Neural cell (in vitro differentiated cells): Measurements from ENCODE around the gene KCNMB2. TPM values are rescaled to one million over a fixed set of nuclear protein-coding genes. Genes with fewer than 3 reads are reported as not detected.

ENCODE experiments used
- H2AFZ ChIP-seq: fragments of 200-600, 300-800 bp; sonication (generic), shearing (Covaris generic); 2 replicates; pipeline ENCODE4 v1.6.0; 2014; ENCODE audit warnings: low read depth, mild to moderate bottlenecking, antibody characterized with exemption, low read length, moderate library complexity
- H3F3A ChIP-seq: fragments of 200-600 bp; shearing (Covaris generic); 2 replicates; pipeline ENCODE4 v1.6.1; 2016; ENCODE audit warnings: mild to moderate bottlenecking, moderate library complexity, mixed read lengths, antibody characterized with exemption, low read length; ENCODE audit not compliant: insufficient read depth, poor library complexity, severe bottlenecking
- H3K27ac ChIP-seq: fragments of 200-600, 300-800 bp; sonication (generic), shearing (Covaris generic); 2 replicates; pipeline ENCODE4 v1.5.1; 2014; ENCODE audit warnings: mild to moderate bottlenecking, low read length, moderate library complexity
- H3K27me3 ChIP-seq: fragments of 300-800, 200-600 bp; sonication (generic), shearing (Covaris generic); 2 replicates; pipeline ENCODE4 v1.6.0; 2014; ENCODE audit warnings: mild to moderate bottlenecking, low read depth, low read length, moderate library complexity; ENCODE audit not compliant: insufficient read depth
- H3K36me3 ChIP-seq: fragments of 300-800, 200-600 bp; sonication (generic), shearing (Covaris generic); 2 replicates; pipeline ENCODE4 v1.5.1; 2014; ENCODE audit warnings: mild to moderate bottlenecking, antibody characterized with exemption, low read length, moderate library complexity; ENCODE audit not compliant: insufficient read depth
- H3K4me2 ChIP-seq: fragments of 300-800, 200-600 bp; sonication (generic), shearing (Covaris generic); 2 replicates; pipeline ENCODE4 v1.6.0; 2014; ENCODE audit warnings: mild to moderate bottlenecking, low read length
- H3K4me3 ChIP-seq: fragments of 300-800, 200-600 bp; sonication (generic), shearing (Covaris generic); 2 replicates; pipeline ENCODE4 v1.5.1; 2014; ENCODE audit warnings: mild to moderate bottlenecking, low read length, moderate library complexity
- H3K79me2 ChIP-seq: fragments of 200-600 bp; shearing (Covaris generic); replicated peaks from 2 replicates; pipeline ENCODE4 v1.6.0; 2014; ENCODE audit warnings: mild to moderate bottlenecking, low read length, moderate library complexity; ENCODE audit not compliant: insufficient read depth
- H3K9ac ChIP-seq: fragments of 300-800, 200-600 bp; sonication (generic), shearing (Covaris generic); 2 replicates; pipeline ENCODE4 v1.6.1; 2016; ENCODE audit warnings: mild to moderate bottlenecking, low read length, mixed read lengths
- H3K9me2 ChIP-seq: fragments of 200-600 bp; shearing (Covaris generic); 2 replicates; pipeline ENCODE4 v1.6.1; 2016; ENCODE audit warnings: mild to moderate bottlenecking, low read length, mixed read lengths; ENCODE audit not compliant: insufficient read depth
- H3K9me3 ChIP-seq: fragments of 200-600, 300-800 bp; sonication (generic), shearing (Covaris generic); 2 replicates; pipeline ENCODE4 v1.6.1; 2016; ENCODE audit warnings: mild to moderate bottlenecking, mixed run types, low read length, moderate library complexity, mixed read lengths
- H4K20me1 ChIP-seq: fragments of 200-600 bp; shearing (Covaris generic); 2 replicates; pipeline ENCODE4 v1.6.1; 2016; ENCODE audit warnings: mild to moderate bottlenecking, mixed run types; ENCODE audit not compliant: insufficient read depth
- CTCF ChIP-seq: fragments of 450-650 bp; IDR thresholded peaks from 2 replicates; pipeline ENCODE4 v1.5.1; 2014; ENCODE audit warnings: antibody characterized with exemption, mild to moderate bottlenecking, moderate library complexity; ENCODE audit not compliant: poor library complexity, severe bottlenecking
- EP300 ChIP-seq: fragments of 450-650 bp; conservative IDR thresholded peaks from 2 replicates; pipeline ENCODE4 v1.6.1; 2014; ENCODE audit warnings: antibody characterized with exemption, mild to moderate bottlenecking, moderate library complexity; ENCODE audit not compliant: poor library complexity, severe bottlenecking
- EZH2 ChIP-seq: fragments of 200-600, 300-800 bp; shearing (Covaris generic), sonication (generic); IDR thresholded peaks from 2 replicates; pipeline ENCODE4 v1.6.1; 2014; ENCODE audit warnings: antibody characterized with exemption, low read length, borderline replicate concordance, mild to moderate bottlenecking; ENCODE audit not compliant: insufficient read depth, poor library complexity, severe bottlenecking
- MXI1 ChIP-seq: fragments of 450-650 bp; conservative IDR thresholded peaks from 2 replicates; pipeline ENCODE4 v1.6.1; 2014; ENCODE audit warnings: antibody characterized with exemption, mild to moderate bottlenecking; ENCODE audit not compliant: poor library complexity, severe bottlenecking
- POLR2AphosphoS5 ChIP-seq: IDR thresholded peaks from 2 replicates; pipeline ENCODE4 v1.6.1; 2012
- RAD21 ChIP-seq: fragments of 450-650 bp; conservative IDR thresholded peaks from 2 replicates; pipeline ENCODE4 v1.6.1; 2014; ENCODE audit warnings: antibody characterized with exemption, mild to moderate bottlenecking, moderate library complexity
- SMC3 ChIP-seq: fragments of 450-650 bp; conservative IDR thresholded peaks from 2 replicates; pipeline ENCODE4 v1.6.1; 2014; ENCODE audit warnings: antibody characterized with exemption, mild to moderate bottlenecking, moderate library complexity; ENCODE audit not compliant: poor library complexity
- TAF1 ChIP-seq: IDR thresholded peaks from 2 replicates; pipeline ENCODE4 v1.6.1; 2012; ENCODE audit warnings: low read depth
- polyA plus RNA-seq: library from polyadenylated mRNA; depleted of rRNA; stranded (reverse); fragments of >200 nt; gene quantifications from 2 replicates; pipeline ENCODE4 v1.2.3, GENCODE V29; 2014
- TF ChIP-seq, protein P1 (sequence below): IDR thresholded peaks from 2 replicates; pipeline ENCODE4 v1.6.1; 2012; ENCODE audit warnings: borderline replicate concordance

Gene KCNMB2
- polyA plus RNA-seq, 1 donor from 2014 or later, result 0.93 TPM

GRCh38 chr3:178663201-178663934, 127.1 kb downstream of the KCNMB2 start:
- Histone ChIP-seq H3F3A (no peaks in the 10 kb centered on the region), H3K27me3 (no peaks in the 10 kb centered on the region), H3K9ac (no peak overlapping the region), H4K20me1 (no peaks in the 10 kb centered on the region), H3K36me3 (no peaks in the 10 kb centered on the region), H3K9me3 (no peaks in the 10 kb centered on the region), H3K27ac (no peak overlapping the region), H3K4me3 (no peak overlapping the region), H3K9me2 (no peaks in the 10 kb centered on the region), H3K79me2 (no peaks in the 10 kb centered on the region), H2AFZ (no peak overlapping the region), H3K4me2 (no peak overlapping the region)
- TF ChIP-seq EP300 (no peak), EZH2 (no peak), RAD21 (no peak), TAF1 (no peak), POLR2AphosphoS5 (no peak), CTCF (no peak), MXI1 (no peak), SMC3 (no peak)
- TF ChIP-seq, protein P1, sequence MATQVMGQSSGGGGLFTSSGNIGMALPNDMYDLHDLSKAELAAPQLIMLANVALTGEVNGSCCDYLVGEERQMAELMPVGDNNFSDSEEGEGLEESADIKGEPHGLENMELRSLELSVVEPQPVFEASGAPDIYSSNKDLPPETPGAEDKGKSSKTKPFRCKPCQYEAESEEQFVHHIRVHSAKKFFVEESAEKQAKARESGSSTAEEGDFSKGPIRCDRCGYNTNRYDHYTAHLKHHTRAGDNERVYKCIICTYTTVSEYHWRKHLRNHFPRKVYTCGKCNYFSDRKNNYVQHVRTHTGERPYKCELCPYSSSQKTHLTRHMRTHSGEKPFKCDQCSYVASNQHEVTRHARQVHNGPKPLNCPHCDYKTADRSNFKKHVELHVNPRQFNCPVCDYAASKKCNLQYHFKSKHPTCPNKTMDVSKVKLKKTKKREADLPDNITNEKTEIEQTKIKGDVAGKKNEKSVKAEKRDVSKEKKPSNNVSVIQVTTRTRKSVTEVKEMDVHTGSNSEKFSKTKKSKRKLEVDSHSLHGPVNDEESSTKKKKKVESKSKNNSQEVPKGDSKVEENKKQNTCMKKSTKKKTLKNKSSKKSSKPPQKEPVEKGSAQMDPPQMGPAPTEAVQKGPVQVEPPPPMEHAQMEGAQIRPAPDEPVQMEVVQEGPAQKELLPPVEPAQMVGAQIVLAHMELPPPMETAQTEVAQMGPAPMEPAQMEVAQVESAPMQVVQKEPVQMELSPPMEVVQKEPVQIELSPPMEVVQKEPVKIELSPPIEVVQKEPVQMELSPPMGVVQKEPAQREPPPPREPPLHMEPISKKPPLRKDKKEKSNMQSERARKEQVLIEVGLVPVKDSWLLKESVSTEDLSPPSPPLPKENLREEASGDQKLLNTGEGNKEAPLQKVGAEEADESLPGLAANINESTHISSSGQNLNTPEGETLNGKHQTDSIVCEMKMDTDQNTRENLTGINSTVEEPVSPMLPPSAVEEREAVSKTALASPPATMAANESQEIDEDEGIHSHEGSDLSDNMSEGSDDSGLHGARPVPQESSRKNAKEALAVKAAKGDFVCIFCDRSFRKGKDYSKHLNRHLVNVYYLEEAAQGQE, result no peak

DNA sequence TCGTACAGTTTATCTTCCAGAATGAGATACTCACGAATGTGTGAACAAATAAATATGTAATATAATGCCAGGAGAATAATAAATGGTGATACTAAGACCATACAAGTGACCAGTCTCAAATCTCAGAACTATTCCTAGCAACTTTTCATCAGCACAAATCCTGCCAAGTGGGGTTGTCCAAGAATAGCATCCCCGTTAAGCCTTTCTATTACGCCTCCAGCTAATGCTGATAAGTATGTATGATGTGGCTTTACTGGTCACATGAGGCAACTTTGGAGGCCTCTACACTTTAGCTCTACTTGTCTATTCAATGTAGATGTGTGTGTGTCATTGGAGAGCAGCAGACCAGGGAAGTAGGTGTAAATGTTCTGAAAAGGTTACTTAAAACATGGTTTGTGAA, 129.5 kb downstream of the KCNMB2 start:
- Histone ChIP-seq H3K27me3 (no peaks in the 10 kb centered on the region), H3K9me3 (no peaks in the 10 kb centered on the region)

More for the DNA sequence above, 129.5 kb downstream of the KCNMB2 start:
- Histone ChIP-seq H3K9ac (no peak overlapping the region), H3K36me3 (no peaks in the 10 kb centered on the region), H2AFZ (no peak overlapping the region), H3F3A (no peaks in the 10 kb centered on the region), H3K79me2 (no peaks in the 10 kb centered on the region), H4K20me1 (no peaks in the 10 kb centered on the region), H3K27ac (no peak overlapping the region), H3K4me3 (no peak overlapping the region), H3K4me2 (no peak overlapping the region), H3K9me2 (no peaks in the 10 kb centered on the region)
- TF ChIP-seq CTCF, result no peak
- no peak for TF ChIP-seq TAF1
- no peak for TF ChIP-seq RAD21
- TF ChIP-seq EZH2, result no peak
- TF ChIP-seq SMC3, result no peak
- TF ChIP-seq EP300, result no peak
- TF ChIP-seq, protein P1, result no peak
- TF ChIP-seq POLR2AphosphoS5, result no peak
- no peak for TF ChIP-seq MXI1
